Stimulated activated CD4-positive, alpha-beta T cell treated with anti-CD3 and anti-CD28 coated beads, Interleukin-1b, Interleukin-23, amount 100 ng/mL, for 24 hours (primary cell): ENCODE data around the gene TMED1.

ENCODE experiments used
- DNase-seq, 4 experiments: peaks; one replicate each; pipeline ENCODE4 v3.0.0-alpha.2; 2020; ENCODE audit warnings: low read depth in 4 of 4, low spot score in 1 of 4

The TMED1 gene

GRCh38 chr19:10835089-10835753 lies 791 bp downstream of the TMED1 start:
- no peak for DNase-seq

- no peak for DNase-seq
Observed at GRCh38 chr19:10832939-10833296, 3.1 kb downstream of the TMED1 start.

- DNase-seq = no peak
Observed at GRCh38 chr19:10831987-10832938, 3.7 kb downstream of the TMED1 start.

GRCh38 chr19:10830931-10831779 lies 4.9 kb downstream of the TMED1 start:
- no peak for DNase-seq

- no peak for DNase-seq
Observed at GRCh38 chr19:10830370-10830769, 5.6 kb downstream of the TMED1 start.

- no peak for DNase-seq
Observed at GRCh38 chr19:10829967-10830366, 6.0 kb downstream of the TMED1 start.

- DNase-seq = no peak
Observed at GRCh38 chr19:10828981-10829821, 6.8 kb downstream of the TMED1 start.

GRCh38 chr19:10826846-10827245 lies 9.2 kb downstream of the TMED1 start:
- no peak for DNase-seq

- DNase-seq = no peak
Observed at GRCh38 chr19:10826231-10826630, 9.8 kb downstream of the TMED1 start.

GRCh38 chr19:10823690-10824089 lies 12.3 kb downstream of the TMED1 start:
- DNase-seq = no peak

- no peak for DNase-seq
Observed at GRCh38 chr19:10820173-10820572, 15.8 kb downstream of the TMED1 start.

GRCh38 chr19:10819124-10820060 lies 16.6 kb downstream of the TMED1 start:
- DNase-seq = no peak

GRCh38 chr19:10818301-10819123 lies 17.5 kb downstream of the TMED1 start:
- DNase-seq = no peak

GRCh38 chr19:10817291-10818038 lies 18.5 kb downstream of the TMED1 start:
- DNase-seq = no peak

- DNase-seq = no peak
Observed at GRCh38 chr19:10816691-10817090, 19.3 kb downstream of the TMED1 start.

- DNase-seq = no peak
Observed at GRCh38 chr19:10815969-10816644, 19.9 kb downstream of the TMED1 start.

- DNase-seq = no peak
Observed at GRCh38 chr19:10815007-10815536, 20.9 kb downstream of the TMED1 start.
